ENCODE measurements around the gene PNMA6A.
"Not testable (repeated sequence)": the region's sequence is repeated elsewhere in the genome, so short reads cannot be mapped to it uniquely, and the experiment has no call there.

The PNMA6A gene

DNA sequence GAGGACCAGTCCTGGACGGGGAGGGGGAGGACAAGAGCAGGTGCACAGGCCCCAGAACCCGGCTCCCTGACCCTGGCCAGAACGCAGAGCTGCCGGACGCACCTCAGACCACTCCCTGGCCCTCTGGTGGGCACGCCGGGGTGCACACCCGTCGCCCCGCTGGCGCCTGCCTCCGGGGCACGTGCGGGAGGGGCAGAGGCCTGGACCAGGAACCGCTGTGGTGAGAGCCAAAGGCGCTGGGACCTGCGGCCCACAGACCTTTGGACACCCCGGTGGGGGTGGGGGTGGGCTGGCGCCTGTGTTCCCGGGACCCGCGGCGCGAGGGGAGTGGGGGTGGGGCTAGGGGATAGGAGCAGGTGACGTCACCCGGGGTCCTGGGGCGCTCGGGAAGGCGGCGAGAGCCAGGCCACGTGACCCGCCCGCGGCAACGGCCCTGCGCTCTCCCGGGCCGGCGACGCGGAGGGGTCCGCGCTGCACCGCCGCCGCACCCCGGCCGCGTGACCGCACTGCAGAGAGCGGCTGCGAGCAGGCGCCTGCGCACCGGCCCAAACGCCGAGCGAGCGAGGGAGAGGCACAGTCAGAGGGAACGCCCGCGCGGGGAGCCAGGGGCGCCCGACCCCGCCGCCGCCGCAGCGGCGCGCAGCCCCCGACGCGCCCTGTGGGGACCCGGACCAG, at the start of gene PNMA6A:
Gene PNMA6A, plus strand, starts transcription at position 546 of the 675 bp plus-strand sequence. CDS start 609 bp downstream, outside the sequence.
- not testable (repeated sequence) for DNase-seq (ENCODE audit: low read depth)

DNA sequence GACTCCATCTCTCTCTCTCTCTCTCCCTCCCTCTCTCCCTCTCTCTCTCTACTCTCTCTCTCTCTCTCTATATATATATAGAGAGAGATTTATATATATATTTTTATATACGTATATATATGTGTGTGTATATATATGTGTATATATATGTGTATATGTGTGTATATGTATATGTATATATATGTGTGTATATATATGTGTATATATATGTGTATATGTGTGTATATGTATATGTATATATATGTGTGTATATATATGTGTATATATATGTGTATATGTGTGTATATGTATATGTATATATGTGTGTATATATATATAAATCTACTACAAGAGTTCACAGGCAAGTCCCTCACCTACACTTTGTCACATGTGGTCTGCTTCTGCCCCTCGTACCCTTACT, 45.8 kb upstream of the PNMA6A start:
- not testable (repeated sequence) for DNase-seq (ENCODE audit: low read depth)

GRCh38 chrX:153028487-153028886, 43.8 kb upstream of the PNMA6A start:
- DNase-seq (ENCODE audit: low read depth): not testable (repeated sequence)

- DNase-seq (ENCODE audit: low read depth): no peak
These were observed 43.1 kb upstream of the PNMA6A start for GRCh38 chrX:153029162-153029561.

- DNase-seq (ENCODE audit: low read depth): no peak
These were observed 42.4 kb upstream of the PNMA6A start for GRCh38 chrX:153029875-153030274.

DNA sequence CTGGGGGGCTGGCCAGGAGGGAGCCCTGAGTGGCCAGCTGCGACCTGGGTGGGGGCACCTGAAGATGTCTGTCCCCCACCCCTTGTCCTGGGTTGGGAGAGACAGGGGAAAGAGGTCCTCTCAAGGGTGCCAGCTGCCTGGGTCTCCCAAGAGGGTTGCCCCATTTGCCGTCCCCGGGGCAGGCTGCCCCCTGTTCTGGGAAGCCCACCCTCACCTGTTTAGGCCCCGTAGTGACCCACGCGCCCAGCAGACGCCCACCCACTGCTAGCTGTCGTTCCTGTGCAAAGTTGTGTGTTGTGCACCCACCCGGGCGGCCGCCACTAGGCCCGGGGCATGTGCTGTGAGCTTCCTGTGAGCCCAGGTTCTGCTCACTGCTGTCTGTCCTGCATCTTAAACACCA, 41.5 kb upstream of the PNMA6A start:
- DNase-seq (ENCODE audit: low read depth): no peak

DNA sequence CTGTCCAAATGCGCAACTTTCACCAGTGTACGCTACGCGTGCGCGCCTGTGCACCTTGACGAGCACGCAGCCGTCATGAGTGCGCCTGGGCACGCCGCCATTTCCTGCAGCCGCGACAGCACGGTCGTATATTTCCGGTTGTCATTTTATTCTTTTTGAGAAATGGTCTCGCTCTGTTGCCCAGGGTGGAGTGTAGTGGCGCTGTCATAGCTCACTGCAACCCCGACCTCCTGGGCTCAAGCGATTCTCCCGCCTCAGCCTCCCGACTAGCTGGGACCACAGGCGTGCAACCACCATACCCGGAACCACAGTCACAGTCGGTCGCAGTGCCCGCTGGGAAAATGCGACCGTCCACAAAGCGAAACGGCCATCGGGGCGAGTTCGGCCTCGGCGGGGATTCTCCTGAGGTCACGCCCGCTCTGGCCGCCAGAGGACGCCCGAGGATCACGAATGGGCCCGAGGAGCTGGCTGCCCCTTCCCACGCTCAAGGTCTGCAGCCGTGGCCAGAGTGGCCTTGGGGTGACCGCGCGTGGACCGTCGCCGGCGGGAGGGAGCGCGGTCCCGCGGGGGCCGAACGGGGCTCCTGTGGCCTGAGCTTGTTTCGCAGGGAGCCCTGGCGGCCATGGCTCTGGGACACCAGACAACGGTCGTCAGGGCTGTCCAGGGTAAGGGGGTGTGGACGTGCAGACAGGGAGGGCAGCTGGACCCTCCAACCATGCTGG, 39.7 kb upstream of the PNMA6A start:
- peak; percentile 12 for DNase-seq (ENCODE audit: low read depth)

GRCh38 chrX:153049093-153049492, 23.2 kb upstream of the PNMA6A start:
- no peak for DNase-seq (ENCODE audit: low read depth)

DNA sequence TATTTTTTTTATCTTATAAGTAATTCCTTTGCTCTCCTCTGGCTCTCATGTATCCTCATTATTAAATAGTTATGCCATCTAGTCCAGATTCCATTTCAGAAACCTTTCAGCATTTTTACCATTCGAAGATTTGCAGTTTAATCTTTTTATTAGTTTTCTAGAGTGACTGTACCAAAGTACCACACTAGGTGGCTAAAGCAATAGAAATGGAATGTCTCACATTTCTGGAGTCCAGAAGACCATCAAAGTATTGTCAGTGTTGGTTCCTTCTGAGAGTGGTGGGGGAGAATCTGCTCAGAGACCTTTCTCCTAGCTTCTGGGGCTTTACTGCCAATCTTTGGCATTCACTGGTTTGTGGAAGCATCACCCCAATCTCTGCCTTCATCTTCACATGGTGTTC, 19.7 kb upstream of the PNMA6A start:
- no peak for DNase-seq (ENCODE audit: low read depth)

DNA sequence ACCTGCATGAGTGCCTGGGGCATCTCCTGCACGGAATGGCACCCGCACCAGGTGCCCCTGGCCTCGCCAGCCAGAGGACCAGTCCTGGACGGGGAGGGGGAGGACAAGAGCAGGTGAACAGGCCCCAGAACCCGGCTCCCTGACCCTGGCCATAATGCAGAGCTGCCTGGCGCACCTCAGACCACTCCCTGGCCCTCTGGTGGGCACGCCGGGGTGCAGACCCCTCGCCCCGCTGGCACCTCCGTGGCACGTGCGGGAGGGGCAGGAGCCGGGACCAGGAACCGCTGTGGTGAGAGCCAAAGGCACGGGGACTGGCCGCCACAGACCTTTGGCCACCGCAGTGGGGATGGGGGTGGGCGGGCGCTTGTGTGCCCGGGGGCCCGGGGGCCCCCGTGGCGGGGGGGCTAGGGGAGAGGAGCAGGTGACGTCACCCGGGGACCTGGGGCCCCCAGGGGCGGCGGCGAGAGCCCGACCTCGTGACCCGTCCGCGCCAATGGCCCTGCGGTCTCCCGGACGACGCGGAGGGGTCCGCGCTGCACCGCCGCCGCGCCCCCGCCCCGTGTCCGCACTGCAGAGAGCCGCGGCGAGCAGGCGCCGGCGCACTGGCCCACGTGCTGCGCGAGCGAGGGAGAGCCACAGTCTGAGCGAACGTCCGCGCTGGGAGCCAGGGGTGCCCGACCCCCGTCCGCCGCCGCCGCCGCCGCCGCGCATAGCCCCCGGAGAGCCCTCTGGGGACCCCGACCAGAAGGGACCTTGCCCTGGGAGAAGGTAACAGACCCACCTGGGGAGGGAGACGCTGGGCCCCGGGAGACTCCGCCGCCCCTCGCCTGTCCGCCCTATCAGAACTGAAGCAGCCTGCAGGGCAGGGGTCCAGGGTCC, 16.1 kb upstream of the PNMA6A start, which contains the start of gene PNMA3:
Gene PNMA3, plus strand, starts transcription at position 600 of the 879 bp plus-strand sequence. CDS start 586 bp downstream, outside the sequence.
- no peak for DNase-seq (ENCODE audit: low read depth)

- DNase-seq (ENCODE audit: low read depth): no peak
These were observed 15.0 kb upstream of the PNMA6A start for GRCh38 chrX:153057281-153057680.

- no peak for DNase-seq (ENCODE audit: low read depth)
These were observed 12.8 kb upstream of the PNMA6A start for GRCh38 chrX:153059191-153060094.

DNA sequence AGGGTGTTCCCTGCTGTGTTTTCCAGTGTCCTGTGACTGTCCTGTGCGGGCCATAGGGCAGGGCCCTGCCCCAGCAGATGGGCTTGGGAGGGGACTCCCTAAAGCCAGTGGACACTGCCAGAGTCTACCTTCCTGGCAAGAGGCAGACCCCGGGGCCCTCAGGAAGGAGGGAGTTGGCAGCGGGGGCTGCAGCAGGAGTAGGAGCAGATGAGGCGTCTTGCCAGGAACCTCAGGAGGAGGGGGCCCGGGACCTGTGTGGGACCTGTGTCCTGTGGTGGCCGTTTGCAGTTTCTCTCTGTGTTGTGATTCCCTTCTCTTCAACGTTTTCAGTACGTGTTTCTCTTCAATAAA, 12.2 kb upstream of the PNMA6A start:
- DNase-seq (ENCODE audit: low read depth): no peak

DNA sequence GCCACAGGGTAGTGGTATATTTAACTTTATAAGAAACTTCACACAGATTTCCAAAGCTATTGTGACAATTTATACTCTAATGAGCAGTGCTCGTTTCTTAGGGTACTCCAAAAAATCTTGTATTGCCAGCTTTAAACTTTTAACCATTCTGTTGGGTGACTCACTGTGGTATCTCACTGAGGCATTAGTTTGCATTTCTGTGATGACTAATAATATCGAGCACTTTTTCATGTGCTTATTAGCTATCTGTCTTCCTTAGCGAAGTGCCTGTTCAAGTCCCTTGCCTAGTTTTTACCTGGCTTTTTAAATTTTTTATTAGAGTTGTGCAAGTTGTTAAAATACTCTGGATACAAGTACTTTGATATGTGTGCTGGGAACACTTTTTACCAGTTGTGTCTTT, 10.5 kb upstream of the PNMA6A start:
- DNase-seq (ENCODE audit: low read depth): no peak

- DNase-seq (ENCODE audit: low read depth): no peak
These were observed 8.9 kb upstream of the PNMA6A start for GRCh38 chrX:153063315-153063714.

DNA sequence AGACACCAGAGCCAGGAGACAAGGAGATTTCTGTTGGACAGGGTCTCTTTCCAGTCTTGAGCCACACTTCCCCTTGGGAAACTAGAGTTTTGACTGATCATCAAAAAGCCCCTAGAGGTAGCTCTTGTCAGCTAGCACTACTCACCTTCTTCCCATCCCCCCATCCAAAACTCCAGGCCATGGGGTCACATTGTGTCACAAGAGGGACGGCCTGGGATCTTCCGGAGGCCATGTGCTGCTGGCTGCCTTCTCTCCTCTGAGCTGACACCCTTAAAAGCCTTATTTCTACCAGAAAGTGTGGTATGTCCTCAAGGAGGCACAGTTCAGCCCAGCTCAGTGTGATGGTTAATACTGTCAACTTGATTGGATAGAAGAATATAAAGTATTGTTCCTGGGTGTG, 8.2 kb upstream of the PNMA6A start:
- no peak for DNase-seq (ENCODE audit: low read depth)

- no peak for DNase-seq (ENCODE audit: low read depth)
These were observed 6.9 kb upstream of the PNMA6A start for GRCh38 chrX:153065389-153065788.

GRCh38 chrX:153066402-153066801, 5.9 kb upstream of the PNMA6A start:
- not testable (repeated sequence) for DNase-seq (ENCODE audit: low read depth)

GRCh38 chrX:153073331-153073730, 1.1 kb downstream of the PNMA6A start:
- not testable (repeated sequence) for DNase-seq (ENCODE audit: low read depth)

DNA sequence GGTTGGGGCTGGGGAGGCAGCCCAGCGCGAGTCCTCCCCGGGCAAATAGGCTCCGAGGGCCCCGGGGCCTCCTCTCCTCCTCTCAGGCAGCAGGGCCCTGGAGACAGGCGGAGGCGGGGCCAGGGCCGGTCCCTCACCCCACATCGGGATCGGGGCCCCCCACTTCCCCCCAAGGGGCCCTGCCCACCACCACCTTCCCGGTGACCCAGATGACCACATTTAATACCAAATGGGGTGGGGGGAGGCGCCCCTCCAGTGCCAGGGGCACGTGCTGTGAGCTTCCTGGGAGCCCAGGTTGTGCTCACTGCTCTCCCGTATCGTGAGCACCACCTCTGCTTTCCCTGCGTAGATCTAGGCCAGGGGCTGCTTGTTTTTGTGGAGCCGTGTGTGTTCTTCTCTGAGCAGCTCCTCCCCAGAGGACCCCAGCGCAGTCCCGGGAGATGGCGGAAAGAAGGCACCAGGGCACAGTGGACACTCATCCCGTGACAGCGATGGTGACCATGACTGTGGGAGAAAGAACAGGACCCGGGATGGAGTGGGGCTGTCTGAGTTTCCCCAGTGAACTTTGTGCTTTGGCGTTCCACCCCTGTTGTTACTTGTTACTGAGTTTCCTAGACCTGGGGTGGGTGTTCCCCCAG, 2.1 kb downstream of the PNMA6A start:
- no peak for DNase-seq (ENCODE audit: low read depth)

- DNase-seq (ENCODE audit: low read depth): no peak
These were observed 2.7 kb downstream of the PNMA6A start for GRCh38 chrX:153074935-153075334.

All from fibroblast of the conjunctiva (primary cell).